Thymus (tissue), 11 donors: ENCODE data around the gene NREP. TPM values are rescaled to one million over a fixed set of nuclear protein-coding genes. Genes with fewer than 3 reads are reported as not detected.

ENCODE experiments used
- DNase-seq, 9 donors: peaks; one replicate each; pipeline ENCODE4 v3.0.0-alpha.2; 2013; ENCODE audit warnings: low spot score in 9 of 9, low read depth in 6 of 9, missing footprints in 1 of 9
- H3K27ac ChIP-seq, 2 donors: one replicate each; pipeline ENCODE4 v1.5.1; 2013; ENCODE audit warnings: control low read depth in 1 of 2, low read depth in 1 of 2, low read length in 1 of 2, mild to moderate bottlenecking in 1 of 2, moderate library complexity in 1 of 2
- H3K27me3 ChIP-seq, 2 donors: one replicate each; pipeline ENCODE4 v1.5.1; 2013; ENCODE audit warnings: low read length in 1 of 2; ENCODE audit not compliant: control insufficient read depth in 2 of 2, insufficient read depth in 1 of 2
- H3K36me3 ChIP-seq, 2 donors: one replicate each; pipeline ENCODE4 v1.5.1; 2013; ENCODE audit warnings: low read length in 1 of 2, mild to moderate bottlenecking in 1 of 2, moderate library complexity in 1 of 2; ENCODE audit not compliant: control insufficient read depth in 2 of 2, insufficient read depth in 2 of 2
- H3K4me1 ChIP-seq, 2 donors: one replicate each; pipeline ENCODE4 v1.5.1; 2013; ENCODE audit warnings: low read length in 2 of 2; ENCODE audit not compliant: control insufficient read depth in 2 of 2, insufficient read depth in 2 of 2
- H3K4me3 ChIP-seq, 2 donors: one replicate each; pipeline ENCODE4 v1.5.1; 2013; ENCODE audit warnings: low read length in 2 of 2, control low read depth in 1 of 2, mild to moderate bottlenecking in 1 of 2
- H3K9me3 ChIP-seq, 2 donors: one replicate each; pipeline ENCODE4 v1.5.1; 2013; ENCODE audit warnings: low read length in 1 of 2, mild to moderate bottlenecking in 1 of 2; ENCODE audit not compliant: control insufficient read depth in 2 of 2, insufficient read depth in 1 of 2
- WGBS: extraction: QIAGEN DNeasy Blood & Tissue Kit; methylation state at CpG from one replicate; pipeline ENCODE4 v1.1.7; 2013; 5-methylcytosine and 5-hydroxymethylcytosine counted together
- polyA plus RNA-seq: library from polyadenylated mRNA; stranded (reverse); fragments of 200-250 nt; gene quantifications from one replicate; pipeline ENCODE4 v1.2.3, GENCODE V29; 2013
- total RNA-seq: library from RNA; stranded (reverse); fragments of 120-200 nt; gene quantifications from one replicate; pipeline ENCODE4 v1.2.4, GENCODE V29; 2013
- donor health status: healthy.

Gene NREP
- total and polyA plus RNA-seq, 2 donors: 76.6 to 173 TPM

GRCh38 chr5:111775224-111775623, 18.2 kb upstream of the NREP start:
- 59% methylated on average over 2 of the region's 2 CpGs for WGBS
- H3K4me1 ChIP-seq: peaks cover 13 to 23% of the 10 kb centered on the region in 2 donors
- H3K36me3 ChIP-seq: no peaks in the 10 kb centered on the region
- DNase-seq: no peak
- no peak overlapping the region for H3K27ac ChIP-seq
- no peak overlapping the region for H3K4me3 ChIP-seq
- H3K9me3 ChIP-seq: no peaks in the 10 kb centered on the region
- no peaks in the 10 kb centered on the region for H3K27me3 ChIP-seq

- DNase-seq: peak in 3 of 9 donors; percentile 28 to 51 (median 33)
- peak overlapping the region in 1 of 2 donors; percentile 12 for H3K27ac ChIP-seq
- peaks cover 13 to 23% of the 10 kb centered on the region in 2 donors for H3K4me1 ChIP-seq
- 4% methylated on average over 4 of the region's 4 CpGs for WGBS
- no peaks in the 10 kb centered on the region for H3K36me3 ChIP-seq
- H3K4me3 ChIP-seq: no peak overlapping the region
- no peaks in the 10 kb centered on the region for H3K27me3 ChIP-seq
- no peaks in the 10 kb centered on the region for H3K9me3 ChIP-seq
Measured at GRCh38 chr5:111774525-111774924, 17.5 kb upstream of the NREP start.

GRCh38 chr5:111772456-111773122, 15.6 kb upstream of the NREP start:
- peak in 1 of 9 donors; percentile 35 for DNase-seq
- Histone ChIP-seq H3K4me1 (peaks cover 13 to 17% of the 10 kb centered on the region in 2 donors), H3K27me3 (no peaks in the 10 kb centered on the region), H3K36me3 (no peaks in the 10 kb centered on the region), H3K27ac (no peak overlapping the region), H3K4me3 (no peak overlapping the region), H3K9me3 (no peaks in the 10 kb centered on the region)
- 85% methylated on average over 6 of the region's 6 CpGs for WGBS

- DNase-seq: no peak
- Histone ChIP-seq H3K4me3 (no peak overlapping the region), H3K36me3 (no peaks in the 10 kb centered on the region), H3K27ac (no peak overlapping the region), H3K4me1 (peaks cover 6 to 11% of the 10 kb centered on the region in 2 donors), H3K27me3 (no peaks in the 10 kb centered on the region), H3K9me3 (no peaks in the 10 kb centered on the region)
- WGBS: over 99% methylated on average over 4 of the region's 4 CpGs
Measured at GRCh38 chr5:111769541-111769940, 12.5 kb upstream of the NREP start.

GRCh38 chr5:111765613-111766571, 8.9 kb upstream of the NREP start:
- H3K36me3 ChIP-seq: no peaks in the 10 kb centered on the region
- no peaks in the 10 kb centered on the region for H3K4me1 ChIP-seq
- H3K4me3 ChIP-seq: no peak overlapping the region
- WGBS: 95% methylated on average over 8 of the region's 8 CpGs
- H3K27ac ChIP-seq: no peak overlapping the region
- no peak for DNase-seq
- no peaks in the 10 kb centered on the region for H3K27me3 ChIP-seq
- no peaks in the 10 kb centered on the region for H3K9me3 ChIP-seq

- H3K4me1 ChIP-seq: peaks cover 0 to 5% of the 10 kb centered on the region in 2 donors
- H3K4me3 ChIP-seq: no peak overlapping the region
- H3K27me3 ChIP-seq: no peaks in the 10 kb centered on the region
- no peaks in the 10 kb centered on the region for H3K9me3 ChIP-seq
- no peak overlapping the region for H3K27ac ChIP-seq
- no peaks in the 10 kb centered on the region for H3K36me3 ChIP-seq
- no peak for DNase-seq
Measured at GRCh38 chr5:111764019-111764418, 7.0 kb upstream of the NREP start.

- Histone ChIP-seq H3K27me3 (no peaks in the 10 kb centered on the region), H3K4me3 (no peak overlapping the region), H3K9me3 (no peaks in the 10 kb centered on the region), H3K36me3 (no peaks in the 10 kb centered on the region), H3K27ac (no peak overlapping the region), H3K4me1 (peaks cover 0 to 8% of the 10 kb centered on the region in 2 donors)
- DNase-seq: no peak
- 93% methylated on average over 6 of the region's 6 CpGs for WGBS
Measured at GRCh38 chr5:111762895-111763294, 5.9 kb upstream of the NREP start.

GRCh38 chr5:111758284-111758628, 1.3 kb upstream of the NREP start:
- no peaks in the 10 kb centered on the region for H3K36me3 ChIP-seq
- DNase-seq: no peak
- peak overlapping the region; percentile 73 to 90 for H3K4me3 ChIP-seq
- WGBS: 5% methylated on average over 5 of the region's 5 CpGs
- H3K4me1 ChIP-seq: peaks cover 0 to 11% of the 10 kb centered on the region in 2 donors
- H3K27me3 ChIP-seq: no peaks in the 10 kb centered on the region
- no peaks in the 10 kb centered on the region for H3K9me3 ChIP-seq
- H3K27ac ChIP-seq: peak overlapping the region; percentile 94 to 96
